NCI-H460 (cell line): ENCODE results near the gene VCL. TPM values are rescaled to one million over a fixed set of nuclear protein-coding genes. Genes with fewer than 3 reads are reported as not detected.
A peak's percentile ranks its signal among the peaks of the same experiment; 100 is the strongest.
"Not testable (repeated sequence)": the region's sequence is repeated elsewhere in the genome, so short reads cannot be mapped to it uniquely, and the experiment has no call there.

Source experiments
- DNase-seq: peaks from one replicate; pipeline ENCODE4 v3.0.0-alpha.2; 2016; ENCODE audit warnings: low read depth; ENCODE audit errors: extremely low read depth
- total RNA-seq: library from RNA; depleted of rRNA; stranded (reverse); fragments of >200 nt; shearing (Covaris generic); gene quantifications from 2 replicates; pipeline ENCODE4 v1.2.3, GENCODE V29; 2014

Gene VCL
- total RNA-seq, 1 experiment from 2014 or later: 75.7 TPM

DNA sequence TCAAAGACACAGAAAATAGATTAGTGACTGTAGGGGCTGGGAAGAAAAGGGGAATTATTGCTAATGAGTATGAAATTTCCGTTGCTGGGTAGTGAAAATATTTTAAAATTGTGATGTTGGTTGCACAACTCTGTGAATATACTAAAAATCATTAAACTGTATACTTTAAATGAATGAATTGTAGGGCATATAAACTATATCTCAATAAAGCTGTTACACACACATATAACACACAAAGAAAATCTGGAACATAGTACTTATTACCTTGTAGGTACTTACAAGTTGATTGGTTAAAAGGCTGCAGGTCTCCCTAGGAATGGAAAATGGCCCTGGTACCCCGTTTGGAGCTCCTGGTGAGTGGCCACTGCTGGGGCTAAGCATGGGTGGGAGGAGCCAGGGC is 27.1 kb upstream of the VCL start:
- no peak for DNase-seq

DNA sequence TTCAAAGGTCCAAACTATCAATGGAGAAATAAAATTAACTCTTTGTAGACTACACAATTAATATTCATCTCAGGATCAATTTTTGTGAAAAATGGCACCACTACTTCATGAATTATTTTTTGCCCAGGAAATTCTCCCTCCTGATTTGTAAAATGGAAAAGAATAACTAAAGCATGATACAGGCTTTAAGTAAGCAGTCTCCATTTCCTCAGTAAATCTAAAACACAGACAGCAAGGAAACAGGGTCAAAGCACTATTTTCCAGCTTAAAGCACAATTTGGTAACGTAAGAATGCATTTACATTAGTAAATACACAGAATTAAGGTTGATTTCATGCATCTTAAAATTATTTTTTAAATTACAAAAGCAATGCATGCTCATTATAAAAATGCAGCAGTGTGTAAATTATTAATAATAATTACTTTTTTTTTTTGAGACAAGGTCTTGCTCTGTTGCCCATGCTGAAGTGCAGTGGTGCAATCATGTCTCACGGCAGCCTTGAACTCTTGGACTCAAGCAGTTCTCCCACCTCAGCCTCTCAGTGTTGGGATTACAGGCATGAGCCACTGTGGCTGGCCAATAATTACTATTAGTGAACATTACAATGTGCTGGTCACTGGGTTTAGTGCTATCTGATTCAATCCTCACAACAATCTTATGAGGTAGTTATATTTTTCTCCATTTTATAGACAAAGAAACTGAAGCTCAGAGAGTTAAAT is 26.1 kb upstream of the VCL start:
- DNase-seq: no peak

DNA sequence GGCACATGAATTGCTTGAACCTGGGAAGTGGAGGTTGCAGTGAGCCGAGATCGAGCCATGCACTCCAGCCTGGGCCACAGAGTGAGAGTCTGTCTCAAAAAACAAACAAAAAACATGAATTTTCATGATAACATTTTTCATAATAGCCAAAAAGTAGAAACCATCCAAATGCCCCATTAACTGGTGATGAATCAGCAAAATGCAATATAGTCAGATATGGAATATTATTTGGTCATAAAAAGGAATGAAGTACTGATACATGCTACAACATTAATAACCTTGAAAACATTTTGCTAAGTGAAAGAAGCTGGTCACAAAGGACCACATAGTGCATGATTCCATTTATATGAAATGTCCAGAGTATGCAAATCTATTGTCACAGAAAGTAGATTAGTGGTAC is 24.5 kb upstream of the VCL start:
- no peak for DNase-seq

DNA sequence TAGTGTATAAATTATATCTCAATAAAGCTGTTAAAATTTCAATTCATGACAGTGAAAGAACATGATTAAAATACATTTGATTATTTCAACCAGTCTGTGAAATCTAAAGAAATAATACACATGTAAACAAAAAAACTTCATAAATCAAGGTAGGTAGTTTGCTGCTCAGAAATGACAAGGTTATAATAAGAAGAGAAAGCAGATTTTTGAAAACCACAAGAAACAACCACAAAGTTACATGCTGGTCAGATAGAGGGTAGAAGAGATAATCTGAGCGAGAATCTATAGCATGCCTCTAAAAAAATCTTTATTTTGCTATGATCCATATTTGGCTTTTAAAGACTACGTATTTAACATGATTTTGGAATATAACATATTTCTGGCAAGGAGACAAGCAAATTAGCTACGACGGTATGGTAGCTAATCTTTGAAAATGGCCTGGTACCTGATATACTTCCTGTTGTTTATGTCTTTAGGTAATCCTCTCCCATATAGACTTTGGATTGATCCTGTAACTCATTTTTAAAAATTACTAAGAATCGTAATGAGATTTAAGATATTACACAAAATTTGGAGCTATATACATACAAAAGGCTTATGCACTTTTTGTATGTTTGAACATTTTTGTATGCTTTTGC is 23.5 kb upstream of the VCL start:
- no peak for DNase-seq

DNA sequence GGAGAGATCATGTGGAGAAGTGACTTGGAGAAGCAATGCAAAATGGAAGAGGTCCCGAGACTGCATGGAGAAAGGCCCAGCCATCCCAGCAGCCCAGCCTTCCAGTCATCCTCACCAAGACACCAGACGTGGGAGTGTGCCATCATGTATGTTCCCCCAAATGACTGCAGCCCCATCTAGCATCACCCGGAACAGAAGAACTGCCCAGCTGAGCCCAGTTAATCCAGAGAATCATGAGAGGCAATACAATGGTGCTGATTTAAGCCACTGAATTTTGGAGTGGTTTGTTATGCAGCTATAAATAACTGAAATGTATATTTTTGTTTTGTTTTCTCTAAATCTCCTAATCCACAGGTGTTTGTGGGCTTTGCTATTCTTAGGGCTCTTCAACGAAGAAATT is 22.5 kb upstream of the VCL start:
- no peak for DNase-seq

DNA sequence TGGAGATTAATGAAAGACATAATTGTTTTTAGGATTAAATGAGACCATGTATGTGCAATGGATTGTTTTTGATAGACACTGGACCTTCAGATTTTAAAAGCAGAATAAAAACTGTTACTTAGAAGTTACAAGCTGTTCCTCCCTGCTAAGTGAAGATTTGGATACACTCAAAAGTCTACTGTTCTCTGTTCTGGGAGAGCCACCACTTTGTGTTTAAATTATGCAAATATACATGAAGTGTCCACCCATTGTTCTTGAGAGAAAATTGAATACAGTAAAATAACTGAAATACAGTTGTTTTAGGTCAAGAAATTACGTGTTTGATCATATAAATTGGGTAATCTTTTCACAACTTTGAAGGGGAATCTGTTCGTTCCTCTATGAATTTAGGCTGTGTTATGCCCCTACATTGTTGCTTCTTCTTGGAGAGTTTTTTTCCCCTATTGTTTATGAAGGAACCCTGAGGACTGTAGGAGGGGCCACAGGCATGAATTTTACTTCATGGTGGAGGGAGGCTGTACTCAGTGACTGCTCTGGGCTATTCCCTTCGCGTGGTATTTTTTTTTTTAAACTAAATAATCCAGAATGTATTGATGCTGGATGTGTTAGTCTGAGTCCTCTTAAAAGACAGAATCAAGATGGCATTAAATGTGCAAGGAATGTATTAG is 18.6 kb upstream of the VCL start:
- no peak for DNase-seq

DNA sequence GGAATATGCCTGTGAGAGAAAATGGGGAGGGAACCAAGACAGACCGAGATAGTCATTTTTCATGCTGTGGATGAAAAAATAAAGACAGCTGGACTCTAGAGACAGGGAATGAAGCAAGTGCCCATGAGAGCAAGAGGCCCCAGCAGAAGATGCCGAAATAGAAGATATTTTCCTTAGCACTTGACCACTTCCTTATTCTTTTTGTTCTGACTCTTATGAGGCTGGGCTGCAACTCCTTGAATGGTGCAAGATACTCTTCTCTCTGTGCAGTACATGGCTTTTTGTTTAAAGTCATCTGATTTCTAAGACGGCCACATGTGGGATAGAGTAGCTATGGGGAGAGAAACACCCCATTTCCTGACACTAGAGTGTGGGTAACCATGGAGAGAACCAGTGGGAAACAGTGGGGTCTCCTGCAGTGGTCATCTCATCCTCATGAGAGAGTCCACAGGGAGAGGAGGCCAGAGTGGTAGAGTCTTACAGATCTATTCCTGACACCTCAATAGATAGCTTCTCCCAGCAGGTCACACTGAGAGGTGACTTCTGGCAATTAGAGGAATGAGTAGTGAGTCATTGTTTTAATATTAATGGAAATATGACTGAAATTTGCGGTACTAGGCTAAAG is 18.0 kb upstream of the VCL start:
- no peak for DNase-seq

DNA sequence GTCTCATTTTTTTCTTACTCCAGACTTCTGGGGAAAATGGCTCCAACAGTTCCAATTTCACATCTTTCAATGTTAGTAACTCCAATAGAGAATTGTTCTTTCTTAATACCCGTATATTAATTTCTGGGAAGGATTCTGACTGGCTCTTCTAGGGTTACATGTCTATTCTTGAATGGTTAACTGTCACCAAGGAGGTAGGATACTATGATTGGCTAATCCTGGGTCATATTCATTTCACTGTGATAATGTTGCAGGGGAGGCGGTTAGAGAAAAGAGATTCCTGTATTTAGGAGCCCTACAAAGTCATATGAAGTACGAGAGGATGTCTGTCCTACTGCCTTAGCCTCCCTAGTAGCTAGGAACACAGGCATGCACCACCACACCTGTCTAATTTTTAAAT is 16.1 kb upstream of the VCL start:
- DNase-seq: no peak

DNA sequence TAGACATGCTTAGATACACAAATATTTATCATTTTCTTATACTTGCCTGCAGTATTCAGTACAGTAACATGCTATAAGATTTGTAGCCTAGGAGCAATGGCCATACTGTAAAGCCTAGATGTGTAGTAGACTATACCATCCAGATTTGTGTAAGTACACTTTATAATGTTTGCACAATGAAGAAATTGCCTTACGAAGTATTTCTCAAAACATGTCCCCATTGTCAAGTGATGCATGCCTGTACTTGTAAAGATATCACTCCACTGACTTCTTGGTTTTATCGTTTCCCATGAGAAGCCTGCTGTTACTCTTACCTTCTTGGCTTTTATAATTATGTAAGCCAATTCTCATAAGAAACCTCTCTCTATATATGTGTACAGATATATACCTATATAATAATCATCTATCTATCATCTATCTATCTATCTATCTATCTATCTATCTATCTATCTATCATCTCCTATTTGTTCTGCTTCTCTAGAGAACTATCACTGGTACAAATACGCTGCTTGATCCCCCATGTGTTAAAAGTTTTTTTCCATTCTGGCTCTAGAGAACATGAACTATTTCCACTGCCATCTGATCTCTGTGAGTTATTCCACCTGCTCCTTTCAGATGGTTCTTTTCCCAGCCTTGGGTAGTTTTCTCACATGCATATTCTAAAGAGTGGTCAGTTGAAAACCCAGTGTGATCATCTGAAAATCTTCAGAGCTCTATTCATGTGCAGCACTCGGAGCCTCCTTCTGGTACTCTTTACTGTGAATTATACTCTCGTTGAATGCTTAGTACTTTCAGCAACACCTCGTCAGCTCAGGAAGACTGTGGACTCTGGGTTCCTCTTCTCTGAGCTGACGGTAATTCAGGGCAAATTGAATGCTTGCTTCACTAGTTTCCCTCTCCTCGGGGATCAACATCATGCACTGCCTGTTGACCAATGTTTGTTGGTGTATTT is 14.5 kb upstream of the VCL start:
- DNase-seq: no peak

DNA sequence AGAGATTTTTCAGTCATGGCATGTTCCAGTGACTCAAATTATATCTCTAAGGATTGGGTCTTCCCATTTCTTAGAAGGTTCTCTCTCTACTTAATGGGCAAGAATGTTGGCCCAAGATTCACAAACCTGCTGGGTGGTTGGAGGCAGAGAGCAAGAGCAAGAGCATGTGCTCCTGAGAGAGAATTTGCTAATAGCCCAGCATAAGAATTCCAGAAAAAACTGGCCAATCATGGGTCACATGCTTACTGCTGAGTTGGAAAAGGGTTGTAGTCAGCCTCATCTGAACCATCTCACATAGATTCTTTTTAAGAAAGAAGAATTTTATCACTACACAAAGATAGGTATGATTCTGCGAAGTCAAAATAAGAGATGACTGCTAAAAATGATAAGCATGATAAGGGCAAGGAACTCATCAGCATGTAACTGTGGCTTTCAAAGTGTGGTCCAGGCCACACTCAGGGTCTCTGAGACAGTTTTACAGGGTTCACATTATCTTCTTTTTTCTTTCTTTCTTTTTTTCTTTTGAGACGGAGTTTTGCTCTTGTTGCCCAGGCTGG is 8.2 kb upstream of the VCL start:
- no peak for DNase-seq

DNA sequence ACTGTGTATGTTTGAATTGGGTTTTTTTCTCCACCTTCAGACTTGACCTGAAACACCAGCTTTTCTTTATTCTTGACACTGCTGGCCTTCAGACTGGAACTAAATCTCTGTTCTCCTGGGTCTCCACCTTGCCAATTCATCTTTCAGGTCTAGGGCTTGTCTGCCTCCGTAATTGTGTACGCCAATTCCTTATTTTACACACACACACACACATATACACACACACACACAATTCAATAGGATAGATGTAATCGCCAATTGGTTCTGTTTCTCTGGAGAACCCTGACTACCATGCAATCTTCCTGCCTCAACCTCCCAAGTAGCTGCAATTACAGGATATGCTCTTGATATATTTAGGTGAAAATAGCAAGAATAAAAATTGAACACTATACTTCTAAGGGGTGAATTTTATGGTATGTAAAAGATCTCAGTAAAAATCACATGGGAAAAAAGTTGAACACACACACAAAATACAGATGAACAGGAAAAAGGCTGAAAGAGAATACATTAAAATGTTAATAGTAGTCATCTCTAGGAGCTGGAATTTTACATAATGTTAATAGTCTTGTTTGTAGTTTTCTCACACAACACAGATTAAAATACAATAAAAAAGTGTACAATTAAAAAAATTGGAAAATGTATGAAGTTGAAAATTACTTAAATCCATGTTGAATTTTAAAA is 6.6 kb upstream of the VCL start:
- no peak for DNase-seq

DNA sequence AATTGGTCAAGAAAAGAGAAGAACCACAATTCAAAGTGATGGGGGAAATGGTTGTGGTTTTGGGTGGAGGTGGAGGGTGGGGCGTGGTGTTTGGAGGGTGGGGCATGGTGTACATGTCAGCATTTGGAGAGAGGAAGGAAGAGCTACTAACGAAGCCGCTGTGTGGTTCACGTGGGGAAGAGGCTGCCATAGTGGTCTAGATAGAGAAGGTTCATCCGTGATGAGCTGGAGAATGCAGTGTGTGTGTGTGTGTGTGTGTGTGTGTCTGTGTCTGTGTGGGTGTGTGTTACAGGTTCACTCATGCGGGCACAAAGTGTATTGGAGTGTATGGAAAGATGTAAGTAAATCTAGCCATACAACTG is 6.1 kb upstream of the VCL start:
- no peak for DNase-seq

DNA sequence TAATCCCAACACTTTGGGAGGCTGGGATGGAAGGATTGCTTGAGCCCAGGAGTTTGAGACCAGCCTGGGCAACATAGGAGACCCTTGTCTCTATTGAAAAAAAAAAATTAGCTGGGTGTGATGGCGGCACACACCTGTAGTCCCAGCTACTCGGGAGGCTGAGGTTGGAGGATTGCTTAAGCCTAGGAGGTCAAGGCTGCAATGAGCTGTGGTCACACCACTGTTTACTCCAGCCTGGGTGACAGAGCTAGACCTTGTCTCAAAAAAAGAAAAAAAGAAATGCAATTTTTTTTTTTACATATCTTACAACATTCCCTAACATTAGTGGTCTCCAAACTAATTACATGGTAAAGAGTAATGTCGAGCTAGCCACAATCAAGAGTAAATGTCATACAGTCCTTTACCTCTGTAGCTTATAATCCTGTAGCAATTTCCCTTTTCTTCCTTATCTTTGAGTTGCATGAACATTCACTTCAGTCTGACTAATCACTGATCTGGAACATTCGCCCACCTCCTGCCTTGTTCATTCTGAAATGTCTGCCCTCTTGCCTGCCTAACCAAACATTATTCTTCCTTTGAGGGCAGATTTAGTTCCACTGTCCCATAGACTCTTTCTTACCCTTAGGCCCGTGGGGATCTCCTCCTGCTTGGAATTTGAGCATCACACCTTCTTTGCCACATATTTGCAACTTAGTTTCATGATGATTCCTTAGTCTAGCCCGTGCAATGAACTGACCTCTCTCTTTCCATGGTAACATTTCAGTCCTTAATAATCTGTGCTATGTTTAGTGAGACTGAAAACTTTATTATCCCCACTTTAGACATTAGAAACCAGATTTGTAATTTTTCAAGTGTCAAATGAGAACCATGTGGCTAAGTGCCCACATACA is 4.8 kb upstream of the VCL start:
- DNase-seq: no peak

DNA sequence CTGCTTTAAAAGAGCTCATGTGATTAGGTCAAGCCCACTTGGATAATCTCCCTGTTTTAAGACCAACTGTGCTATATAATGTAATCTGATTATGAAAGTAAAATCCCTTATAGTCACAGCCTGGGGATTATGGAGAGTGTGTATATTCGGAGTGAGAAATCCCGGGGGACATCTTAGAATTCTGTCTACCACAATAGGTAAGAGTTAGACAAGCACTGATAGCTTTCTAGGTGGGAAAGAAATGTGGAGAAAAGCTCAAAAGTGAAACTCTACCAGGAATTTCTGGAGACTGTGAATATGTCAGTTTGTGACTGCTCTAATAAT is 2.9 kb upstream of the VCL start:
- no peak for DNase-seq

DNA sequence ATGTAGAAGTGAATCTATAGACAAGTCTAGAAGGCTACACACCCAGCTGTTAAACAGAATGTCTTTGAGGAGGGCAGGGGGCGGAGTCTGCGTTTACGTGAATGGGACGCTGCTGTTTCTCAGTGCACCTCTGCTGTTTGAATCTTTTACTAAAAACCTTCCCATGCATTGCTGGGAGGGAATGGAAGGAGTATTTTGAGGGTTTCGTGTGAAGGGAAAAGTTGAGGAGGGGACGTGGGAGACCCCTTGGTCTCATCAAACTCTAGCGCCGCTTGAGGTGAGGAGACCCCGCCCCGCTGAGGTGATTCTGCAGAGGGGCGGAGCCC is 492 bp upstream of the VCL start:
- no peak for DNase-seq

DNA sequence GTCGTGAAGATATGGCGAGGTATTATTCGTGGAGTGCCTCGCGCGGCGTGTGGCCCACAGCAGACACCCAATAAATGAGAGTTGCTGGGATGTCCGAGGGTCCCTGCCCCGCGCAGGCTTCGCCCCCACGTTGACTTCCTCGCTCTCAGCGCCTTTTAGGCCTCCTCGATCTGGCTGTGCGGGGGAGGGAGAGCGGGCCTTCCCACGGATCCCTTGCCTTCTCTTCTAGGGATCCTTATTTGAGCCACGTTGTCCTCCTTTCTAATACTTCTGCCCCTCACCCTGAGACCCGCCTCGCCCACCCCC is 660 bp downstream of the VCL start:
- no peak for DNase-seq

DNA sequence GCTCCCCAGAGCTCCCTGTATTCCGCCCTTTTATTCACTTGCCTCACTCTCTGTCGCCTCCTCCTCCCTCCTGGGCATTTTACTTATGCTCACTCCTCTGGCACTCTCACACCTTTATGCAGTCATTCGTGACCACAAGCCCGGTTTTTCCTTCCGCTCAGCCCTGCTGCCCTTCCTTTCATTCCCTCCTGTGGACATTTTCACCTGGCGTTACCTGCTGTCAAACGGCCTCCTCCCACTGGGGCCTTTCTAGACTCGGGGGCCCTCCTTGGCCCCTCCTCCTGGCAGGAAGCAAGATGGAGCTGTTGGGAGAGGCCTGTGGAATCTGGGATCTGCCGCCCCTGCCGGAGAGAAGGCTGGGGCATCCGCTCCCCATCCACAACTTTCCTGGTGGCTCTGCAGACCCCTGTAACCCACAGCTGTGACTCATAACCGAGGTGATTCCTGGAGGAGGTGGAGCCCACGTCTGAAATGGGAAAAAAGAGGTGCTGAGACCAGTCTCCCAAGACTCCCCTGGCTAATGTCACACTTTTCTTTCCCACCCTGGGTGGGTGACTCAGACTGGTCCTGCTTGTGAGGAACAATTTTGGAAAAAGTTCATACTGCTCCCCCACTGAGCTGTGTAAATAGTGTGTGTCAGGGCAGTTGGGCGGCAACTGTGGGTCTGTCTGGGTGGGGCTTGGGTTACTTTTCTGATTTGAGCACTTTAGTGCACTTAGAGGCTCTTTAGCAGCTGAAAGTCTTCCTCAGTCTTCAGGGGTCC is 1.2 kb downstream of the VCL start:
- peak; percentile 50 for DNase-seq

DNA sequence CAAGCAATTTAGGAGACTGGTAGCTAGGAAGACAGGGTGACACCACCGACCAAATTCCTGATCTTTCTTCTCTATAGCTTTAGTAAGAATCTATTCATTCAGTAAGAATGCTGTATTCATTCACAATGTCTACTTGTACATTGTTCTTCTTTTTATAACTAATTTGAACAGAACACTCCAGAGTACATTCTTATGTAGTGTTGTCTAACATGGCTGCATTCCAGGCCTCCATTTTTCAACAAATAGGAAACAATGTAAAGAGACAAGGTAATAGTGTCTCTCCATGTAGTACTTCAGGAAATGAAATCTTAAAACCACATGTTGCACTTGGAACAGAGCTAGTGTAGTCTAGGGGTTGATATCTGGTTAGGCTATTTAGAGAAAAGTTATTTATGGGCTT is 1.8 kb downstream of the VCL start:
- no peak for DNase-seq

DNA sequence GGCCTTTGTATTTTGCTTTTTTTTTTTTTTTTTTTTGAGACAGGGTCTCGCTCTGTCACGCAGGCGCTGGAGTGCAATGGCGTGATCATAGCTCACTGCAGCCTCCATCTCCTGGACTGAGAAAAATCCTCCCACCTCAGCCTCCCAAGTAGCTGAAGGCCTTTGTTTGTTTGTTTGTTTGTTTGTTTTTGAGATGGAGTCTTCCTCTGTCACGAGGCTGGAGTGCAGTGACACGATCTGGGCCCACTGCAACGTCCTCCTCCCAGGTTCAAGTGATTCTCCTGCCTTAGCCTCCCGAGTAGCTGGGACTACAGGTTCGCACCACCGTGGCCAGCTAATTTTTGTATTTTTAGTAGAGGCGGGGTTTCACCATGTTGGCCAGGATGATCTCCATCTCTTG is 2.3 kb downstream of the VCL start:
- not testable (repeated sequence) for DNase-seq
